H1 (cell line): ENCODE data around the gene NOL12.
"Not testable (repeated sequence)": the region's sequence is repeated elsewhere in the genome, so short reads cannot be mapped to it uniquely, and the experiment has no call there.

ENCODE experiments used
- GTF2F1 ChIP-seq: IDR thresholded peaks from 2 replicates; pipeline ENCODE4 v1.6.1; 2012; ENCODE audit warnings: low read depth, low read length, improper control_type of control experiment, borderline replicate concordance
- KDM1A ChIP-seq: fragments of 200-600, 300-600 bp; sonication (generic); IDR thresholded peaks from 2 replicates; pipeline ENCODE4 v1.7.1; 2016; ENCODE audit warnings: mild to moderate bottlenecking, low read length, borderline replicate concordance
- POLR2A ChIP-seq, 2 experiments: IDR thresholded peaks; 1 replicate in 1 of 2; 2 replicates in 1 of 2; pipeline ENCODE4 v1.6.1; 2011; ENCODE audit warnings: low read depth in 2 of 2, low read length in 2 of 2, mild to moderate bottlenecking in 2 of 2; ENCODE audit errors: control extremely low read depth in 1 of 2
- TAF1 ChIP-seq: IDR thresholded peaks from 2 replicates; pipeline ENCODE4 v1.6.1; 2011; ENCODE audit warnings: mild to moderate bottlenecking, low read depth, low read length
- TF ChIP-seq, protein P1 (sequence below), 3 experiments: IDR thresholded peaks; 1 replicate in 2 of 3; 2 replicates in 1 of 3; pipeline versions ENCODE4 v1.5.1 to v1.6.1; 2011; ENCODE audit warnings: low read length in 3 of 3, mild to moderate bottlenecking in 3 of 3, inconsistent platforms in 2 of 3, low read depth in 1 of 3, moderate library complexity in 1 of 3; ENCODE audit not compliant: insufficient read depth in 1 of 3; ENCODE audit errors: control extremely low read depth in 1 of 3

DNA sequence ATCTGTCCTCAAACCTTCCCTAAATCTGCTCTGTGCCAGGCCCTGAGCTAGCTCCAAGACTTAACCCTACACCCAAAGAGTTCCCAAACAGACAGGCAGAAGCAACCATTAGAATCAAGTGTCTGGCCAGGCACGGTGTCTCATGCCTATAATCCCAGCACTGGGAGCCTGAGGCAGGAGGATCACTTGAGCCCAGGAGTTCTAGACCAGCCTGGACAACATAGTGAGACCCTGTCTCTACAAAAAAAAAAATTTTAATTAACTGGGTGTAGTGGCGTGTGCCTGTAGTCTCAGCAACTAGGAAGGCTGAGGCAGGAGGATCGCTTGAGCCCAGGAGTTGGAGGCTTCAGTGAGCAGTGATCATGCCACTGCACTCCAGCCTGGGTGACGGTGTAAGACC lies 29.6 kb upstream of the NOL12 start:
- TF ChIP-seq KDM1A; POLR2A (IDR thresholded peaks at IDR 0.05; ENCODE audit: control extremely low read depth in 1 of 2, low read depth in 2 of 2, low read length in 2 of 2); TAF1; GTF2F1: not testable (repeated sequence)
- TF ChIP-seq, protein P1, sequence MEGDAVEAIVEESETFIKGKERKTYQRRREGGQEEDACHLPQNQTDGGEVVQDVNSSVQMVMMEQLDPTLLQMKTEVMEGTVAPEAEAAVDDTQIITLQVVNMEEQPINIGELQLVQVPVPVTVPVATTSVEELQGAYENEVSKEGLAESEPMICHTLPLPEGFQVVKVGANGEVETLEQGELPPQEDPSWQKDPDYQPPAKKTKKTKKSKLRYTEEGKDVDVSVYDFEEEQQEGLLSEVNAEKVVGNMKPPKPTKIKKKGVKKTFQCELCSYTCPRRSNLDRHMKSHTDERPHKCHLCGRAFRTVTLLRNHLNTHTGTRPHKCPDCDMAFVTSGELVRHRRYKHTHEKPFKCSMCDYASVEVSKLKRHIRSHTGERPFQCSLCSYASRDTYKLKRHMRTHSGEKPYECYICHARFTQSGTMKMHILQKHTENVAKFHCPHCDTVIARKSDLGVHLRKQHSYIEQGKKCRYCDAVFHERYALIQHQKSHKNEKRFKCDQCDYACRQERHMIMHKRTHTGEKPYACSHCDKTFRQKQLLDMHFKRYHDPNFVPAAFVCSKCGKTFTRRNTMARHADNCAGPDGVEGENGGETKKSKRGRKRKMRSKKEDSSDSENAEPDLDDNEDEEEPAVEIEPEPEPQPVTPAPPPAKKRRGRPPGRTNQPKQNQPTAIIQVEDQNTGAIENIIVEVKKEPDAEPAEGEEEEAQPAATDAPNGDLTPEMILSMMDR (IDR thresholded peaks at IDR 0.05; ENCODE audit: control extremely low read depth in 1 of 3, insufficient read depth in 1 of 3, low read depth in 1 of 3, low read length in 3 of 3), result not testable (repeated sequence)
